ENCODE results near the gene GLIS1. TPM values are rescaled to one million over a fixed set of nuclear protein-coding genes. Genes with fewer than 3 reads are reported as not detected.

Gene GLIS1
- polyA plus RNA-seq, 1 donor (not counting 4 experiments of a cell fraction or from before 2014, with no cell fraction given), result not detected

- H3K9ac ChIP-seq (ENCODE audit: control insufficient read depth, extremely low read depth, insufficient read depth, low read length), result no peak overlapping the region
- no peak for FAIRE-seq
Measured at GRCh38 chr1:53735261-53735660, 3.7 kb downstream of the GLIS1 start.

GRCh38 chr1:53734650-53735211 is 4.2 kb downstream of the GLIS1 start:
- dilution Hi-C loops (cut with MboI; ENCODE audit: extremely low pct_ligation_motif_present, low sequenced_read_pairs), result no loop called here
- no peak for TF ChIP-seq EZH2 (IDR thresholded peaks at IDR 0.05; ENCODE audit: low read length)
- no peak for TF ChIP-seq CTCF (optimal IDR thresholded peaks at IDR 0.05 in 1 of 3, IDR thresholded peaks at IDR 0.05 in 1 of 3, conservative IDR thresholded peaks at IDR 0.05 in 1 of 3; ENCODE audit: extremely low read depth in 1 of 3, insufficient read depth in 2 of 3, low read length in 3 of 3)
- Histone ChIP-seq H3K4me2 (ENCODE audit: control insufficient read depth, extremely low read depth, insufficient read depth, low read depth, low read length) (no peak overlapping the region), H2AFZ (ENCODE audit: control insufficient read depth, low read length) (no peak overlapping the region), H3K79me2 (ENCODE audit: control insufficient read depth, insufficient read depth, low read length) (no peaks in the 10 kb centered on the region), H3K9me1 (ENCODE audit: control insufficient read depth, extremely low read depth, insufficient read depth, low read length) (no peaks in the 10 kb centered on the region), H3K4me1 (ENCODE audit: control insufficient read depth, extremely low read depth, insufficient read depth, low read length) (peaks cover 3% of the 10 kb centered on the region), H3K27ac (ENCODE audit: control insufficient read depth, insufficient read depth, low read length) (no peak overlapping the region), H3K36me3 (ENCODE audit: control insufficient read depth in 2 of 2, extremely low read depth in 1 of 2, insufficient read depth in 2 of 2, low read length in 2 of 2) (no peaks in the 10 kb centered on the region), H3K27me3 (ENCODE audit: control insufficient read depth, extremely low read depth, insufficient read depth, low read length) (peaks cover 58% of the 10 kb centered on the region), H4K20me1 (ENCODE audit: control insufficient read depth, extremely low read depth, insufficient read depth, low read length) (no peaks in the 10 kb centered on the region), H3K9me3 (ENCODE audit: control insufficient read depth, low read depth, low read length) (no peaks in the 10 kb centered on the region), H3K9ac (ENCODE audit: control insufficient read depth, extremely low read depth, insufficient read depth, low read length) (no peak overlapping the region), H3K4me3 (ENCODE audit: control insufficient read depth in 2 of 3, extremely low read depth in 1 of 3, insufficient read depth in 2 of 3, low read depth in 1 of 3, low read length in 3 of 3) (no peak overlapping the region)
- DNase-seq (ENCODE audit: low read depth, low spot score) (no peak), FAIRE-seq (no peak)

More at GRCh38 chr1:53735261-53735660, 3.7 kb downstream of the GLIS1 start:
- H3K9me3 ChIP-seq (ENCODE audit: control insufficient read depth, low read depth, low read length), result no peaks in the 10 kb centered on the region
- peaks cover 3% of the 10 kb centered on the region for H3K4me1 ChIP-seq (ENCODE audit: control insufficient read depth, extremely low read depth, insufficient read depth, low read length)
- DNase-seq (ENCODE audit: low read depth, low spot score), result no peak
- no peak overlapping the region for H3K4me2 ChIP-seq (ENCODE audit: control insufficient read depth, extremely low read depth, insufficient read depth, low read depth, low read length)
- H4K20me1 ChIP-seq (ENCODE audit: control insufficient read depth, extremely low read depth, insufficient read depth, low read length), result no peaks in the 10 kb centered on the region
- H3K27ac ChIP-seq (ENCODE audit: control insufficient read depth, insufficient read depth, low read length), result no peak overlapping the region
- H2AFZ ChIP-seq (ENCODE audit: control insufficient read depth, low read length), result no peak overlapping the region
- H3K36me3 ChIP-seq (ENCODE audit: control insufficient read depth in 2 of 2, extremely low read depth in 1 of 2, insufficient read depth in 2 of 2, low read length in 2 of 2), result no peaks in the 10 kb centered on the region
- peaks cover 63% of the 10 kb centered on the region for H3K27me3 ChIP-seq (ENCODE audit: control insufficient read depth, extremely low read depth, insufficient read depth, low read length)
- no peaks in the 10 kb centered on the region for H3K9me1 ChIP-seq (ENCODE audit: control insufficient read depth, extremely low read depth, insufficient read depth, low read length)
- H3K79me2 ChIP-seq (ENCODE audit: control insufficient read depth, insufficient read depth, low read length), result no peaks in the 10 kb centered on the region
- dilution Hi-C loops (cut with MboI; ENCODE audit: extremely low pct_ligation_motif_present, low sequenced_read_pairs), result no loop called here
- TF ChIP-seq EZH2 (IDR thresholded peaks at IDR 0.05; ENCODE audit: low read length), result peak; percentile 14
- no peak for TF ChIP-seq CTCF (optimal IDR thresholded peaks at IDR 0.05 in 1 of 3, IDR thresholded peaks at IDR 0.05 in 1 of 3, conservative IDR thresholded peaks at IDR 0.05 in 1 of 3; ENCODE audit: extremely low read depth in 1 of 3, insufficient read depth in 2 of 3, low read length in 3 of 3)
- H3K4me3 ChIP-seq (ENCODE audit: control insufficient read depth in 2 of 3, extremely low read depth in 1 of 3, insufficient read depth in 2 of 3, low read depth in 1 of 3, low read length in 3 of 3), result no peak overlapping the region

All from keratinocyte (primary cell).